ENCODE measurements around the gene SELL.

Gene SELL

GRCh38 chr1:169653873-169654272 lies 57.5 kb downstream of the SELL start:
- no peak overlapping the region for H3K4me3 ChIP-seq (ENCODE audit: low read depth in 1 of 2, low read length in 1 of 2)
- no peaks in the 10 kb centered on the region for H3K36me3 ChIP-seq
- TF ChIP-seq, protein P1, sequence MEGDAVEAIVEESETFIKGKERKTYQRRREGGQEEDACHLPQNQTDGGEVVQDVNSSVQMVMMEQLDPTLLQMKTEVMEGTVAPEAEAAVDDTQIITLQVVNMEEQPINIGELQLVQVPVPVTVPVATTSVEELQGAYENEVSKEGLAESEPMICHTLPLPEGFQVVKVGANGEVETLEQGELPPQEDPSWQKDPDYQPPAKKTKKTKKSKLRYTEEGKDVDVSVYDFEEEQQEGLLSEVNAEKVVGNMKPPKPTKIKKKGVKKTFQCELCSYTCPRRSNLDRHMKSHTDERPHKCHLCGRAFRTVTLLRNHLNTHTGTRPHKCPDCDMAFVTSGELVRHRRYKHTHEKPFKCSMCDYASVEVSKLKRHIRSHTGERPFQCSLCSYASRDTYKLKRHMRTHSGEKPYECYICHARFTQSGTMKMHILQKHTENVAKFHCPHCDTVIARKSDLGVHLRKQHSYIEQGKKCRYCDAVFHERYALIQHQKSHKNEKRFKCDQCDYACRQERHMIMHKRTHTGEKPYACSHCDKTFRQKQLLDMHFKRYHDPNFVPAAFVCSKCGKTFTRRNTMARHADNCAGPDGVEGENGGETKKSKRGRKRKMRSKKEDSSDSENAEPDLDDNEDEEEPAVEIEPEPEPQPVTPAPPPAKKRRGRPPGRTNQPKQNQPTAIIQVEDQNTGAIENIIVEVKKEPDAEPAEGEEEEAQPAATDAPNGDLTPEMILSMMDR (IDR thresholded peaks at IDR 0.05), result no peak
- H3K27me3 ChIP-seq, result no peaks in the 10 kb centered on the region
- peaks cover 3 to 9% of the 10 kb centered on the region in 2 experiments for H3K4me1 ChIP-seq (ENCODE audit: control insufficient read depth in 1 of 2, insufficient read depth in 1 of 2, low read depth in 1 of 2, low read length in 1 of 2)
- H3K27ac ChIP-seq, result no peak overlapping the region
- no peaks in the 10 kb centered on the region for H3K9me3 ChIP-seq

DNA sequence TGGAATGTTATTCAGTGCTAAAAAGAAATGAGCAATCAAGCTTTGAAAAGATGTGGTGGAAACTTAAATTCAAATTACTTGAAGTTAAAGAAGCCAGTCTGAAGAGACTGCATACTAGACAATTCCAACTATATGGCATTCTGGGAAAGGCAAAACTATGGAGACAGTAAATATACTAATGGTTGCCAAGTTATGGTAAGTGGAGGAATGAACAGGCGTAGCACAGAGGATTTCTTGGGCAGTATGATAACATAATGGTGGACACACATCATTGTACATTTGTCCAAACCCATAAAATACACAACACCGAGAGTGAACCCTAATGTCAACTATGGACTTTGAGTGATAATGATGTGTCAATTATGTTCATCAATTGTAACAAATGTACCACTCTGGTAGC lies 60.4 kb downstream of the SELL start:
- no peaks in the 10 kb centered on the region for H3K27me3 ChIP-seq
- H3K9me3 ChIP-seq, result no peaks in the 10 kb centered on the region
- H3K36me3 ChIP-seq, result no peaks in the 10 kb centered on the region
- peaks cover 7 to 13% of the 10 kb centered on the region in 2 experiments for H3K4me1 ChIP-seq (ENCODE audit: control insufficient read depth in 1 of 2, insufficient read depth in 1 of 2, low read depth in 1 of 2, low read length in 1 of 2)
- no peak overlapping the region for H3K27ac ChIP-seq
- TF ChIP-seq, protein P1 (IDR thresholded peaks at IDR 0.05), result no peak
- no peak overlapping the region for H3K4me3 ChIP-seq (ENCODE audit: low read depth in 1 of 2, low read length in 1 of 2)

DNA sequence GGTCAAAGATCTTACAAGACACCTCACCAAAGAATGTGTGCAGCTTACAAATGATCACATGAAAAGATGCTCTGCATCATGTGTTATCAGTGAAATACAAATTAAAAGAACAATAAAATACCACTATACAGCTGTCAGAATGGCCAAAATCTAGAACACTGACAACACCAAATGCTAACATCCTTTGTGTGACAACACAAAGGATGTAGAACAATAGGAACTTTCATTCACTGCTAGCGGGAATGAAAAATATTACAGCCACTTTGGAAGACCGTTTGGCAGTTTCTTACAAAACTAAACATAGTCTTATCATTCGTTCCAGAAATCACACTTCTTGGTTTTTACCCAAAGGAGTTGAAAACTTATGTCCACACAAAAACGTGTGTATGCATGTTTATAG lies 60.9 kb downstream of the SELL start:
- H3K36me3 ChIP-seq, result no peaks in the 10 kb centered on the region

DNA sequence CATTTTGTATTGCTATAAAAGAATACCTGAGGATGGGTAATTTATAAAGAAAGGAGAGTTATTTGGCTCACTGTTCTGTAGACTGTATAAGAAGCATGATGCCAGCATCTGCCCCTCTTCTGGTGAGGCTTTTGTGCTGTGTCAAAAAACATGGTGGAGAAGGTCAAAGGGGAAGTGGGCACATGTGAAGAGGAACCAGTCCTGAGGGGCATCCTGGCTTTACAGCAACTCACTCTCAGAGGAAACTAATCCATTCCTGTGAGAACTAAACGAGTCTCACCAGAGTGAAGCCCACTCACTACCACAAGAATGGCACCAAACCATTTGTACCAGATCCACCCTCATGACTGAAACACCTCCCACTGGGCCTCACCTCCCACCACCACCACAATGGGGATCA lies 62.7 kb downstream of the SELL start:
- H3K27ac ChIP-seq, result peak overlapping the region; percentile 50
- H3K4me3 ChIP-seq (ENCODE audit: low read depth in 1 of 2, low read length in 1 of 2), result no peak overlapping the region
- TF ChIP-seq, protein P1 (IDR thresholded peaks at IDR 0.05), result no peak
- no peaks in the 10 kb centered on the region for H3K36me3 ChIP-seq
- H3K27me3 ChIP-seq, result no peaks in the 10 kb centered on the region
- no peaks in the 10 kb centered on the region for H3K9me3 ChIP-seq
- peaks cover 7 to 8% of the 10 kb centered on the region in 2 experiments for H3K4me1 ChIP-seq (ENCODE audit: control insufficient read depth in 1 of 2, insufficient read depth in 1 of 2, low read depth in 1 of 2, low read length in 1 of 2)

More for the DNA sequence above, 60.9 kb downstream of the SELL start:
- TF ChIP-seq, protein P1 (IDR thresholded peaks at IDR 0.05), result no peak
- peaks cover 7 to 9% of the 10 kb centered on the region in 2 experiments for H3K4me1 ChIP-seq (ENCODE audit: control insufficient read depth in 1 of 2, insufficient read depth in 1 of 2, low read depth in 1 of 2, low read length in 1 of 2)
- H3K9me3 ChIP-seq, result no peaks in the 10 kb centered on the region
- no peaks in the 10 kb centered on the region for H3K27me3 ChIP-seq
- no peak overlapping the region for H3K4me3 ChIP-seq (ENCODE audit: low read depth in 1 of 2, low read length in 1 of 2)
- H3K27ac ChIP-seq, result no peak overlapping the region

DNA sequence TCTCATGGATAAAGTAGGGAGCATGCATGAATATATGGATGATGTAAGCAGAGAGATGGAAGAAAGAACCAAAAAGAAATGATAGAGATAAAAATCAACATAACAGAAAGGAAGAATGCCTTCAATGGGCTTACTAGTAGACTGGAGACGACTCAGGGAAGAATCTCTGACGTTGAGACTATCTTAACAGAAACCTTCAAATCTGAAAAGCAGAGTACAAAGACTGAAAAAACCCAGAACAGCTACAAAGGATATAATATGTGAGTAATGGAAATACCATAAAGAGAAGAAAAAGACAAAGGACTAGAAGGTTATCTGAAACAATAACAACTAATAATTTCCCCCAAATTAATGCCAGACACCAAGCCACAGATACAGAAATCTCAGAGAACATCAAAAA lies 63.2 kb downstream of the SELL start:
- no peak overlapping the region for H3K4me3 ChIP-seq (ENCODE audit: low read depth in 1 of 2, low read length in 1 of 2)
- TF ChIP-seq, protein P1 (IDR thresholded peaks at IDR 0.05), result no peak
- H3K27ac ChIP-seq, result peak overlapping the region; percentile 50
- H3K4me1 ChIP-seq (ENCODE audit: control insufficient read depth in 1 of 2, insufficient read depth in 1 of 2, low read depth in 1 of 2, low read length in 1 of 2), result peaks cover 7 to 8% of the 10 kb centered on the region in 2 experiments
- H3K27me3 ChIP-seq, result no peaks in the 10 kb centered on the region
- no peaks in the 10 kb centered on the region for H3K9me3 ChIP-seq
- no peaks in the 10 kb centered on the region for H3K36me3 ChIP-seq

- H3K4me1 ChIP-seq (ENCODE audit: control insufficient read depth in 1 of 2, insufficient read depth in 1 of 2, low read depth in 1 of 2, low read length in 1 of 2), result peaks cover 7 to 8% of the 10 kb centered on the region in 2 experiments
- H3K27me3 ChIP-seq, result no peaks in the 10 kb centered on the region
- TF ChIP-seq, protein P1 (IDR thresholded peaks at IDR 0.05), result no peak
- no peak overlapping the region for H3K27ac ChIP-seq
- no peaks in the 10 kb centered on the region for H3K9me3 ChIP-seq
- H3K4me3 ChIP-seq (ENCODE audit: low read depth in 1 of 2, low read length in 1 of 2), result no peak overlapping the region
- H3K36me3 ChIP-seq, result no peaks in the 10 kb centered on the region
These were observed 63.9 kb downstream of the SELL start for GRCh38 chr1:169647512-169647911.

All from neutrophil (primary cell).